ENCODE results near the gene ZNF723.
"Not testable (repeated sequence)": the region's sequence is repeated elsewhere in the genome, so short reads cannot be mapped to it uniquely, and the experiment has no call there.

The ZNF723 gene

DNA sequence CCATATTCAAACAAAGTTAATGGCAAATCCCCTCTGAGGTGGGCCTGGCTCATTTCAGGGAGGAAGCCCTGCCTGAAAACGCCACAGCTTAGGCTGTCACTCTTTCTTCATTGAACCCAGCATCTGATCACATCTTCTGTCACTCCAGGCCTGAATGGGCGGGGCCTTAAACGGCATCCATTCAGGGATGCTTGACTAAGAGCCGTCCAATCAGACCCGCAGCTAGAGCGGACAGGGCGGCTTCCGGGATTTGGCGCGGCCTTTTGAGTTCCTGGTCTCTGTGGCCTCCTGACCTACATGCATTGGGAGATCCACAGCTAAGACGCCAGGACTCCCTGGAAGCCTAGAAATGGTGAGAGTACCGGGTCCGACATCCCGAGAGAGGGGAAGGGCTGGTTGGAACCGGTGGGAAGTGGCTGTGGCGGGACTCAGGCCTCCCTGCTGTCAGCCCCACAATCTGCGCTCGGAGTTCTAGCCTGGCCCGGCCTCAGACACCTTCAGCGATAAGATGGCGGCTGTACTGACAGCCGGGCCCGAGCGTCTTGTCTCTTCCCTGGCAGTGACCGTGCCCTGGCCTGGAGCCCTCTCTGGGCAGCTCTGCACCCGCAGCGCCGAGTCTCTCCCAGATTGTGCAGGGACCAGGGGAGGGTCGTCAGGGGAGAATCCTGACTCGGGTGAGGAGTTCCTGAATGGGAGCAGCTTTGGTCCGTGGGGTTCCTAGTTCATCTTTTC lies at the start of gene ZNF723:
Gene ZNF723, plus strand, starts transcription at position 261 of the 732 bp plus-strand sequence. Its CDS starts 89 bp downstream, at position 350.
- Histone ChIP-seq H3K4me1 (ENCODE audit: control insufficient read depth in 2 of 2, insufficient read depth in 2 of 2, low read length in 2 of 2) (no peaks in the 10 kb centered on the region), H3K27me3 (ENCODE audit: control insufficient read depth in 2 of 2, insufficient read depth in 2 of 2, low read length in 2 of 2) (no peaks in the 10 kb centered on the region), H3K27ac (ENCODE audit: low read depth in 2 of 2, low read length in 2 of 2) (no peak within 1 kb of the TSS), H3K9ac (ENCODE audit: low read depth in 1 of 2, low read length in 2 of 2) (no peak within 1 kb of the TSS), H3K36me3 (ENCODE audit: control insufficient read depth in 2 of 2, insufficient read depth in 2 of 2, low read length in 2 of 2) (no peaks in the 10 kb centered on the region), H3K9me3 (ENCODE audit: control insufficient read depth in 2 of 2, low read length in 2 of 2) (peaks cover 0 to 5% of the 10 kb centered on the region in 2 donors), H3K4me3 (ENCODE audit: low read length in 2 of 2) (no peak within 1 kb of the TSS)

DNA sequence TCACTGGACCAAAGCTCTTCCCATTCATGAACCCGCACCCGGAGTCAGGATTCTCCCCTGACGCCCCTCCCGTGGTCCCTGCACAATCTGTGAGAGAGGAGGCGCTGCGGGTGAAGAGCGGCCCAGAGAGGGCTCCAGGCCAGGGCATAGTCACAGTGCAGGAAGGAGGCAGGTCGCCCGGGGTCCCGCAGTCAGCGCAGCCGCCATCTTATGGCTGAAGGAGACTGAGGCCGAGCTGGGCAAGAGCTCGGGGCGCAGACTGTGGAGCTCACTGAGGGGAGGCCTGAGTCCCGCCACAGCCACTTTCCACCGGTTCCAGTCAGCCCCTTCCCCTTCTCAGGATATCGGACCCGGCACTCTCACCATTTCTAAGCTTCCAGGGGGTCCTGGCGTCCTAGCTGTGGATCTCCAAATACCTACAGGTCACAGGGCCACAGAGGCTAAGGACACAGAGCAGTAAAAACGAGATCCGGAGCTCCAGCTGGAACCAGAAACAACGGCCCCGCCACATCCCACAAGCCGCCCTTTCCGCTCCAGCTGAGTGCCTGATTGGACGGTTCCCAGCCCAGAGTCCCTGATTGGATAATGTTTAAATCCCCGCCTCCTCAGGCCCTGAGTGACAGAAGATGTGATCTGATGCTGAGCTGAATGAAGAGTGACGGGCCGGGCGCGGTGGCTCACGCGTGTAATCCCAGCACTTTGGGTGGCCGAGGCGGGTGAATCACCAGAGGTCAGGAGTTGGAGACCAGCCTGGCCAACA lies 48.3 kb upstream of the ZNF723 start, which contains the start of gene ZNF99:
Gene ZNF99, minus strand, starts transcription at position 501 of the 760 bp plus-strand sequence. Its CDS starts 135 bp downstream, at position 366.
- Histone ChIP-seq H3K4me1 (ENCODE audit: control insufficient read depth in 2 of 2, insufficient read depth in 2 of 2, low read length in 2 of 2) (no peaks in the 10 kb centered on the region), H3K4me3 (ENCODE audit: low read length in 2 of 2) (peak within 1 kb of the TSS; percentile 35 to 41), H3K9me3 (ENCODE audit: control insufficient read depth in 2 of 2, low read length in 2 of 2) (no peaks in the 10 kb centered on the region), H3K36me3 (ENCODE audit: control insufficient read depth in 2 of 2, insufficient read depth in 2 of 2, low read length in 2 of 2) (no peaks in the 10 kb centered on the region), H3K9ac (ENCODE audit: low read depth in 1 of 2, low read length in 2 of 2) (no peak within 1 kb of the TSS), H3K27me3 (ENCODE audit: control insufficient read depth in 2 of 2, insufficient read depth in 2 of 2, low read length in 2 of 2) (no peaks in the 10 kb centered on the region), H3K27ac (ENCODE audit: low read depth in 2 of 2, low read length in 2 of 2) (no peak within 1 kb of the TSS)

DNA sequence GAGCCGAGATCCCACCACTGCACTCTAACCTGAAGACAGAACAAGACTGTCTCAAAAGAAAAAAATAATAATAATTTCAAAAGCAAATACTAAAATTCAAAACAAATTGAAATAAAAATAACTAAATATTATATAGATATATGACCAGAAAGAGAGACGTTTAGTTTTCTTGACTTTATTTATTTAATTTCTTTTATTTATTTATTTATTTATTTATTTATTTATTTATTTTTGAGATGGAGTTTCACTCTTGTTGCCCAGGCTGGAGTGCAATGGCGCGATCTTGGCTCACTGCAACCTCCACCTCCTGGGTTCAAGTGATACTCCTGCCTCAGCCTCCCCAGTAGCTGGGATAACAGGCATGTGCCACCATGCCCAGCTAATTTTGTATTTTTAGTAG lies 39.2 kb upstream of the ZNF723 start:
- not testable (repeated sequence) for H3K9me3 ChIP-seq (ENCODE audit: control insufficient read depth in 2 of 2, low read length in 2 of 2)

DNA sequence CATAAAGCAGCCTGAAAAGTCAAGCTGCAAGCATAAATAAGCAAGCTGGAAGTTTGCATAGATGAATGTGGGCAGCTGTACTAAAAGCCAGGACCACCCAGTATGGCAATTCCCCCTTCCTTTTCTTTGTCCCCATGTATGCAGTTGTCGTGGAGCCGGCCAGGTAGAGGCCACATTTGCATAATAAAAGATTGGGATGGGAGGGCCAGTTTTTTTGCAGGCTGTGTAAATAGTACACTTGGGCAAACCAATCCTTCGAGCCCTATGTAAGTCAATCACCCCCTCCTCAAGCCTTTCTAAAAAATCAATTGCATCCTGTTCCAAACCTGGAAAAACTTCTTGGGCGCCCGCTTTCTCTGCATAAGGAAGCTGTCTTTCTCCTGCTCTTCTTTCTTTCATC lies 35.1 kb upstream of the ZNF723 start:
- Histone ChIP-seq H3K4me3 (ENCODE audit: low read length in 2 of 2) (no peak overlapping the region), H3K27ac (ENCODE audit: low read depth in 2 of 2, low read length in 2 of 2) (no peak overlapping the region), H3K9ac (ENCODE audit: low read depth in 1 of 2, low read length in 2 of 2) (no peak overlapping the region), H3K9me3 (ENCODE audit: control insufficient read depth in 2 of 2, low read length in 2 of 2) (peaks cover 0 to 5% of the 10 kb centered on the region in 2 donors), H3K36me3 (ENCODE audit: control insufficient read depth in 2 of 2, insufficient read depth in 2 of 2, low read length in 2 of 2) (no peaks in the 10 kb centered on the region), H3K27me3 (ENCODE audit: control insufficient read depth in 2 of 2, insufficient read depth in 2 of 2, low read length in 2 of 2) (no peaks in the 10 kb centered on the region), H3K4me1 (ENCODE audit: control insufficient read depth in 2 of 2, insufficient read depth in 2 of 2, low read length in 2 of 2) (no peaks in the 10 kb centered on the region)

More for the DNA sequence above, 39.2 kb upstream of the ZNF723 start:
- not testable (repeated sequence) for H3K27ac ChIP-seq (ENCODE audit: low read depth in 2 of 2, low read length in 2 of 2); H3K27me3 ChIP-seq (ENCODE audit: control insufficient read depth in 2 of 2, insufficient read depth in 2 of 2, low read length in 2 of 2); H3K4me3 ChIP-seq (ENCODE audit: low read length in 2 of 2); H3K9ac ChIP-seq (ENCODE audit: low read depth in 1 of 2, low read length in 2 of 2); H3K4me1 ChIP-seq (ENCODE audit: control insufficient read depth in 2 of 2, insufficient read depth in 2 of 2, low read length in 2 of 2); H3K36me3 ChIP-seq (ENCODE audit: control insufficient read depth in 2 of 2, insufficient read depth in 2 of 2, low read length in 2 of 2)

DNA sequence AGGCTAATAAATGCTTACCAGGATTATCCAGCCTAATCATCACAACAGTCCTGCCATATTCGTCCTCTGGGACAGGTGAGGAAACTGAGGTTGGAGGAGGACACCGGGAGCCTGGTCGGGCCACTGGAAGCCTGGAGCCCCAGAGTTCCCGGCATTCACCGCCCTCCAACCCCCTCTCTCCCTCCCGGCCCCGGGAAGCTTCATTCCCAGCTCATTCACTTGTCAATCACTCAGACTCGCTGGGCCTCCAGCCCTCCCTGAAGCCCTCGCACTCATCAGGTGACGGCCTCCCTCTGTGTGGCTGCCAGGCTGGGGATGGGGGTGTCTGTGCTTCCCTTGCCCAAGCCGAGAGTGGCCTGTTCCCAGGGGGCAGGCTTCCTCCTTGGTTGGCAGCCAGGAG lies 25.7 kb upstream of the ZNF723 start:
- Histone ChIP-seq H3K4me1 (ENCODE audit: control insufficient read depth in 2 of 2, insufficient read depth in 2 of 2, low read length in 2 of 2) (no peaks in the 10 kb centered on the region), H3K9ac (ENCODE audit: low read depth in 1 of 2, low read length in 2 of 2) (no peak overlapping the region), H3K36me3 (ENCODE audit: control insufficient read depth in 2 of 2, insufficient read depth in 2 of 2, low read length in 2 of 2) (no peaks in the 10 kb centered on the region), H3K9me3 (ENCODE audit: control insufficient read depth in 2 of 2, low read length in 2 of 2) (peaks cover 5 to 8% of the 10 kb centered on the region in 2 donors), H3K4me3 (ENCODE audit: low read length in 2 of 2) (no peak overlapping the region), H3K27me3 (ENCODE audit: control insufficient read depth in 2 of 2, insufficient read depth in 2 of 2, low read length in 2 of 2) (no peaks in the 10 kb centered on the region), H3K27ac (ENCODE audit: low read depth in 2 of 2, low read length in 2 of 2) (no peak overlapping the region)

DNA sequence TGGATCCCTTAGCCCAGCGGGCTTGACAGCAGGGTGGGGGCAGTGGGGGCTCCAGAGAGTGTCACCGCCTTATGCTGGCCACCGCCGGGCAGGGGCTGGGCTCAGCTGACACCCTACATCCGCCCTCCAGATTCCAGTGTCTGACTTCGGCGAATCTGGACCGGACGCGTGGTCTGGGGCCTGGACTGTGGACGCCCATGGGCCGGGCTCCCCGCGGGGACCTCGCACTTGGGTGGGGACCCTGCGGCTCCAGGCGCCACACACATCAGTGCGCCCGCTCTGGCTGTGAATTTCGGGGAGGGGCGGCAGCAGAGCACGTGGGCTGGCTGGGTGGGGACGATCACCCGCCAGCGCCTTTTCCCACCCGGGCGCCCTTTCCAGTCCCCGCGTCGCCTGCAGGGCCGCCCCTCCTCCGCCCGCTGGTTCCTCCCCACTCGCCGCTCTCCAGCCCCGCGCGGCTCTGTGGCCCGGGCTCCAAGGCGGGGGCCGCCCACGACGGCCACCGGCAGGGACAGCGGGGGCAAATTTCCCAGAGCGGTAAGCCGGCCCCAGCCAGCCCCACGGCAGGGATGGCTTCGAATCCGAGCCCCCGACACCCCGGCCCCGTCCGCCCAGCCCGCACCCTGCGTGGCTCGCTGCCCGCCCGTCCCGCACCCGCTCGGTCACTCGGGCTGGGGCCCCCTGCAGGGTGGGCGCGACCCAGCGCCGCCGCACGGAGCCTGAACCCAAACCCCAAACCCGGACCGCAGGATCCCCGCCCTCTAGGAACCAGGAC lies 24.8 kb upstream of the ZNF723 start:
- Histone ChIP-seq H3K9me3 (ENCODE audit: control insufficient read depth in 2 of 2, low read length in 2 of 2) (peaks cover 2 to 8% of the 10 kb centered on the region in 2 donors), H3K4me3 (ENCODE audit: low read length in 2 of 2) (no peak overlapping the region), H3K27me3 (ENCODE audit: control insufficient read depth in 2 of 2, insufficient read depth in 2 of 2, low read length in 2 of 2) (no peaks in the 10 kb centered on the region), H3K9ac (ENCODE audit: low read depth in 1 of 2, low read length in 2 of 2) (no peak overlapping the region), H3K4me1 (ENCODE audit: control insufficient read depth in 2 of 2, insufficient read depth in 2 of 2, low read length in 2 of 2) (no peaks in the 10 kb centered on the region), H3K36me3 (ENCODE audit: control insufficient read depth in 2 of 2, insufficient read depth in 2 of 2, low read length in 2 of 2) (no peaks in the 10 kb centered on the region), H3K27ac (ENCODE audit: low read depth in 2 of 2, low read length in 2 of 2) (no peak overlapping the region)

DNA sequence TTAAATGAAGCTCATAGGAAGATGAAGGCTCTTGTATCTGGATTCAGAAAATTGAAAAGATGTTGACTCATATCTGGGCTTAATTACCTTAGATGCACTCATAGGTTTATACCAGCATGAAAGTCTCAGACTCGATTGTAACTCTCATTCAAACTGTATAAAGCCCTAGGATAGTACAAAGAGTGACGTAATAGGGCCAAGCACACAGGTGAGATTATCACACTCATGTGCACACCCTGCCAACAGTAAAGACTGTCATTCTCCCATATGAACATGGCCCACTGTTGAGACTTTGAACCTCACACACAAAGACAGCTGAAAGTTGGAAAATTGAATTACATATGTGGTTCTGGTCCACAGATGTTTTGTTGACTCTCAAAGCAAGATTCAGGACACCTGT lies 18.0 kb upstream of the ZNF723 start:
- H3K9ac ChIP-seq (ENCODE audit: low read depth in 1 of 2, low read length in 2 of 2) = no peak overlapping the region
- peaks cover 8 to 23% of the 10 kb centered on the region in 2 donors for H3K9me3 ChIP-seq (ENCODE audit: control insufficient read depth in 2 of 2, low read length in 2 of 2)
- no peaks in the 10 kb centered on the region for H3K4me1 ChIP-seq (ENCODE audit: control insufficient read depth in 2 of 2, insufficient read depth in 2 of 2, low read length in 2 of 2)
- no peaks in the 10 kb centered on the region for H3K27me3 ChIP-seq (ENCODE audit: control insufficient read depth in 2 of 2, insufficient read depth in 2 of 2, low read length in 2 of 2)
- no peak overlapping the region for H3K27ac ChIP-seq (ENCODE audit: low read depth in 2 of 2, low read length in 2 of 2)
- no peaks in the 10 kb centered on the region for H3K36me3 ChIP-seq (ENCODE audit: control insufficient read depth in 2 of 2, insufficient read depth in 2 of 2, low read length in 2 of 2)
- H3K4me3 ChIP-seq (ENCODE audit: low read length in 2 of 2) = no peak overlapping the region

DNA sequence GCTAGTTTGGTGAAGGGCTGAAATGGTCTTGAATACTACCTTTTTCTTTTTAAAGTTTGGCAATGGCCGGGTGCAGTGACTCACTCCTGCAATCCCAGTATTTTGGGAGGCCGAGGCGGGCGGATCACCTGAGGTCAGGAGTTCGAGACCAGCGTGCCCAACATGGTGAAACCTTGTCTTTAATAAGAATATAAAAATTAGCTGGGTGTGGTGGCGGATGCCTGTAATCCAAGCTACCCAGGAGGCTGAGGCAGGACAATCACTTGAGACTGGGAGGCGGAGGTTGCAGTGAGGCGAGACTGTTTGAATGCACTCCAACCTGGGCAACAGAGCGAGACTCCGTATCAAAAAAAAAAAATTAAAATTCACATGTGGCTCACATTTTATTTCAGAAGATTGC lies 880 bp upstream of the ZNF723 start:
- Histone ChIP-seq H3K9ac (ENCODE audit: low read depth in 1 of 2, low read length in 2 of 2) (no peak overlapping the region), H3K9me3 (ENCODE audit: control insufficient read depth in 2 of 2, low read length in 2 of 2) (peaks cover 0 to 2% of the 10 kb centered on the region in 2 donors), H3K4me1 (ENCODE audit: control insufficient read depth in 2 of 2, insufficient read depth in 2 of 2, low read length in 2 of 2) (no peaks in the 10 kb centered on the region), H3K4me3 (ENCODE audit: low read length in 2 of 2) (no peak overlapping the region), H3K27me3 (ENCODE audit: control insufficient read depth in 2 of 2, insufficient read depth in 2 of 2, low read length in 2 of 2) (no peaks in the 10 kb centered on the region), H3K27ac (ENCODE audit: low read depth in 2 of 2, low read length in 2 of 2) (no peak overlapping the region), H3K36me3 (ENCODE audit: control insufficient read depth in 2 of 2, insufficient read depth in 2 of 2, low read length in 2 of 2) (no peaks in the 10 kb centered on the region)

DNA sequence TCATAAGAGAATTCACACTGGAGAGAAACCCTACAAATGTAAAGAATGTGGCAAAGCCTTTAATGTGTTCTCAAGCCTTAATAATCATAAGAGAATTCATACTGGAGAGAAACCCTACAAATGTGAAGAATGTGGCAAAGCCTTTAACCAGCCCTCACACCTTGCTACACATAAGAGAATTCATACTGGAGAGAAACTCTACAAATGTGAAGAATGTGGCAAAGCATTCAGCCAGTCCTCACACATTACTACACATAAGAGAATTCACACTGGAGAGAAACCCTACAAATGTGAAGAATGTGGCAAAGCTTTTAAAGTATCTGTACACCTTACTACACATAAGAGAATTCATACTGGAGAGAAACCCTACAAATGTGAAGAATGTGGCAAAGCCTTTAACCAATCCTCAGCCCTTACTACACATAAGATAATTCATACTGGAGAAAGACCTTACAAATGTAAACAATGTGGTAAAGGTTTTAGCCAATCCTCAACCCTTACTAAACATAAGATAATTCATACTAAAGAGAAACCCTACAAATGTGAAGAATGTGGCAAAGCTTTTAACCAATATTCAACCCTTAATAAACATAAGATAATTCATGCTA lies 25.7 kb downstream of the ZNF723 start:
- H3K9ac ChIP-seq (ENCODE audit: low read depth in 1 of 2, low read length in 2 of 2); H3K27me3 ChIP-seq (ENCODE audit: control insufficient read depth in 2 of 2, insufficient read depth in 2 of 2, low read length in 2 of 2); H3K36me3 ChIP-seq (ENCODE audit: control insufficient read depth in 2 of 2, insufficient read depth in 2 of 2, low read length in 2 of 2); H3K4me1 ChIP-seq (ENCODE audit: control insufficient read depth in 2 of 2, insufficient read depth in 2 of 2, low read length in 2 of 2); H3K4me3 ChIP-seq (ENCODE audit: low read length in 2 of 2); H3K27ac ChIP-seq (ENCODE audit: low read depth in 2 of 2, low read length in 2 of 2): not testable (repeated sequence)
- H3K9me3 ChIP-seq (ENCODE audit: control insufficient read depth in 2 of 2, low read length in 2 of 2) = peaks cover 4 to 16% of the 10 kb centered on the region in 2 donors
